ENCODE results near the gene HABP2. TPM values are rescaled to one million over a fixed set of nuclear protein-coding genes. Genes with fewer than 3 reads are reported as not detected.

HABP2 gene
- total RNA-seq, 1 donor from 2014 or later: 0.63 TPM

DNA sequence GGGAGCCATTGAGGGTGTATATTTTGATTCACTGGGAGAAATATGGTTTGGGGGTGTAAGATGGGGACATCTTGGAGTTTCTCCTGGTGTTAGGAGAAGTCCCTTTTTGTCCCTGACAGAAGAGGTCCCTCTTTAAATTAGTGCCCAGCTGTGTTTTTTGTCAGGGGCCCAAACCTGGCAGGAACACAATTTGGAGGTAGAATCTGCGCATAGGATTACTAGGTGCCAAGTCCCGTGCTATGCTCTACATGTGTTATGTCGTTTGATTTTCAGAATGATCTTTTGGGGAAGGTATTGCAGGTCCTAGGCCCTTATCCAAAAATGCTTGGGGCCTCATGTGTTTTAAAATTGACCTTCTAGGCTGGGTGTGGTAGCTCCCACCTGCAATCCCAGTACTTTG lies 36.8 kb upstream of the HABP2 start:
- TF ChIP-seq, protein P1, sequence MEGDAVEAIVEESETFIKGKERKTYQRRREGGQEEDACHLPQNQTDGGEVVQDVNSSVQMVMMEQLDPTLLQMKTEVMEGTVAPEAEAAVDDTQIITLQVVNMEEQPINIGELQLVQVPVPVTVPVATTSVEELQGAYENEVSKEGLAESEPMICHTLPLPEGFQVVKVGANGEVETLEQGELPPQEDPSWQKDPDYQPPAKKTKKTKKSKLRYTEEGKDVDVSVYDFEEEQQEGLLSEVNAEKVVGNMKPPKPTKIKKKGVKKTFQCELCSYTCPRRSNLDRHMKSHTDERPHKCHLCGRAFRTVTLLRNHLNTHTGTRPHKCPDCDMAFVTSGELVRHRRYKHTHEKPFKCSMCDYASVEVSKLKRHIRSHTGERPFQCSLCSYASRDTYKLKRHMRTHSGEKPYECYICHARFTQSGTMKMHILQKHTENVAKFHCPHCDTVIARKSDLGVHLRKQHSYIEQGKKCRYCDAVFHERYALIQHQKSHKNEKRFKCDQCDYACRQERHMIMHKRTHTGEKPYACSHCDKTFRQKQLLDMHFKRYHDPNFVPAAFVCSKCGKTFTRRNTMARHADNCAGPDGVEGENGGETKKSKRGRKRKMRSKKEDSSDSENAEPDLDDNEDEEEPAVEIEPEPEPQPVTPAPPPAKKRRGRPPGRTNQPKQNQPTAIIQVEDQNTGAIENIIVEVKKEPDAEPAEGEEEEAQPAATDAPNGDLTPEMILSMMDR (conservative IDR thresholded peaks at IDR 0.05; ENCODE audit: low read depth, low read length): no peak

DNA sequence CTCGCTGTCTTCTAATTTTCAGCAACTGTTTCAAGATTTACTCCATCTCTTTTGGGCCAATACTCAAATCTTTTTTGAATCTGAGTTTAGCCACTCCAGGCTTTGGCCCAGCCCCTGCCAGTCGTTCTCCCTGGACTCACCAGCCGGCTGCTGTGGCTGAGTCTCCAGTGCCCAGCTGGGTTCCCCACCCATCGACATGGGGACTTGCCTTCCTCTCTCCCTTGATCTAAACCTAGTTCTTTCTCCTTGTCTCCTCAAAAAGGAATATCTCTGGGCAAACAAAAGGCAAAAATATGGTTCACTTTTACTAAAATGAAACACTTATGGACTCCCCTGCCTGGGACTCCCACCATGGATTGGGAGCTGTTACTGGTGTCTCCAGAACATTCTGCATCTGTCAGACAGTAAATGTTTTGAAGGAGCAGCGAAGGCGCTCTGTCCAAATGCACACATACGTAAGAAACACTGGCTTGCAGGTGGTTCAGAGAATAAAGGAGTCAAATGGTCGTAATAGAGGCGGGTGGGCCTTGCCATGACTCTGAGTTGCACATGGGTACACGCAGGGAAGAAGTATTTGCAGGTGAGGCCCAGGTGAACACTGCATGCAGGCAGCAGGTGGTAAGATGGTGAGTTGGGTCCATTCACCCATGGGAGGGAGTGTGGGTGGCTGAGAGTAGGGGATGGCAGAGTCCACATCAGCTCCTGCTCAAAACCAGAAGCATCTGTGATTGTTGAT lies 35.5 kb upstream of the HABP2 start:
- TF ChIP-seq, protein P1 (conservative IDR thresholded peaks at IDR 0.05; ENCODE audit: low read depth, low read length): no peak
- H3K4me3 ChIP-seq (ENCODE audit: low read depth, low read length): no peak overlapping the region
- DNase-seq (ENCODE audit: low read depth): no peak

More for the DNA sequence above, 36.8 kb upstream of the HABP2 start:
- no peak for DNase-seq (ENCODE audit: low read depth)
- no peak overlapping the region for H3K4me3 ChIP-seq (ENCODE audit: low read depth, low read length)

DNA sequence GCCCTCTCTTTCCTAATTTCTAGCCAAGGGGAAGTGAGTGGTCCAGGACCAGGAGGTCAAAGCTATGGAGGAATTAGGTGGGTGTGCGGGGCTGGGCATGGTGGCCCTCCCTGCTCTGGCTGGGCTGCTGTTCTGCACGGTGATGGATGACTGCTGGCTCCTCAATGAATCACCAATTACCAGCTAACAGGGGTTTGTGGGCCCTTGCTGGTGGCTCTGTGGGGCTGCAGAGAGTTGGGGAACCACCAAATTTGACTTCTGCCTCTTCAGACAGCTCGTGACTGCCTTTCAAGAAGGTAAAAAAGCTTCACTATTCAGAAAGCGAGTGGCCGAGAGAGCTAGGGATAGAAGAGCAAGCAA lies 35.0 kb upstream of the HABP2 start:
- no peak overlapping the region for H3K4me3 ChIP-seq (ENCODE audit: low read depth, low read length)
- DNase-seq (ENCODE audit: low read depth): no peak
- TF ChIP-seq, protein P1 (conservative IDR thresholded peaks at IDR 0.05; ENCODE audit: low read depth, low read length): no peak

DNA sequence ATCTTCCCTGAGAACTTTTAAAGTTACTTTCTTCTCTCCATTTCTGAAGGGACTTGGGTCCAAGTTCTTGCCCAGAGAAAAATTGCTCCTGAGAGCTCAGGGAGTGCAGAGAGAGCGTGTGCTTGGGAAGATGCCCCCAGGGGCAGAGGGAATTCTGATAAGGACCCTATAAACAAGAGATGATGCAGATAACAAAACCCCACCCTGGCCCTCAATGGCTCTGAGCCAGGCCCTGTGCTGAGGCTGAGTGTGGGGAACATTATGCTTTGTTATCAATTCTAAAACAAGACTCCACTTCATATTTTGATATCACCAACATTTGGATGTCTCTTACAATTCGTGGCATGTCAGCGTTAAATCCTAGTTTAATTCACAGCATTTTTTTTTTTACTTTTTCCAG lies 34.4 kb upstream of the HABP2 start:
- TF ChIP-seq, protein P1 (conservative IDR thresholded peaks at IDR 0.05; ENCODE audit: low read depth, low read length): no peak
- no peak for DNase-seq (ENCODE audit: low read depth)
- no peak overlapping the region for H3K4me3 ChIP-seq (ENCODE audit: low read depth, low read length)

DNA sequence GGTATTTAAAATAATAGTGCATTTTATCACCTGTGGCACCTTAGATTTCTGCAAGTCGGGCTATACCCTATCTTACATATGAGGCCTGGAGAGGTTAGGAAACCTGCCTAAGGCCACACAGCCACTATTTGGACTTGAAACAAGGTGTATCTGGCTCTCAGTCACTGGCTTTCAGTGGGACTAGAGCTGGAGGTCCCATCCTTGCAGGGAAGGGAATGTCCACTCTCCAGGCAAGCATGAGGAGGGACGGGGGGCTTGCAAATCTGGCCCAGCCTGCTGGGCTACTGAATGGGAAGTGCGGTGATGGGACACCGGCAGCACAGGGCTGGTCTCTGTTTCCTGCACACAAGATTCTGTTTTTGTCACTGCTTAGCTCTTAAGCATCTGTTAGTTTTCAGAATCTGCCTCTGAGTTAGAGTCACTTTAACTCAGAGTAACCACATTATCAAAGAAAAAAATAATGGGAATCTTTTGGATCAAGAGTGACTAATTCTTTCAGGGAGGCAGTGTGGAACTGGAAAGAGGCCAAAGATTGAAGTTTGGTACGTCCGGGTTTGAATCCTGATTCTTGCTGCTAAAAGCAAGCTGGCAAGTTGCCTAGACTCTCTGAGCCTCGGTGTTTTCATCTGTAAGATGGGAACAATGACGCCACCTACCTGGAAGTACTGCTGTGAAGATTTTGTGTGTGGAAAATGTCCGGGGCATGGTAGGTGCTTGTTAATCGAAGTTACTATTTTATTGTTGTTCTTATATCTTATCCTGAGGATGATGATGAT lies 33.8 kb upstream of the HABP2 start:
- TF ChIP-seq, protein P1 (conservative IDR thresholded peaks at IDR 0.05; ENCODE audit: low read depth, low read length): no peak
- H3K4me3 ChIP-seq (ENCODE audit: low read depth, low read length): no peak overlapping the region
- no peak for DNase-seq (ENCODE audit: low read depth)

DNA sequence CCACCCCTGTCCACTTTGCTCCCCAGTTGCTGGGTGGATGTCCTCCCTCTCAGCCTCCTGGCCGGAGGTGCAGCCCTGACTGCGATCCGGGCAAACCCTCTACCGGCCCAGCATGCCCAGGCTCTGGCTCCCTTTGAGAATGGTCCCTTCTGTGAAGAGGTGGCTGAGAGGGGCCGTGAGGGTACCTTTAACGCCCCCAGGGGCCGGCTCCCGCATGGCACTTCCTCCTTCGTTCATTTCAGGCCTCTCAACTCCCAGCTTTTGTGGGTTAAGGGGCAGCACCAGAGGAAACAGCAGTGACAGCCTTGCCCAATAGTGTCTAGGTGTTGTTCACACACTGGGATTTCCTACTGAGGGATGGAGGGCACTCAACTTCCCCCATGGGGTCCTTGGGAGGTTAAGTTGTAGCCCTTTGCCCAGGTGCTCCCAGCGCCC lies 33.2 kb upstream of the HABP2 start:
- DNase-seq (ENCODE audit: low read depth): no peak
- TF ChIP-seq, protein P1 (conservative IDR thresholded peaks at IDR 0.05; ENCODE audit: low read depth, low read length): no peak

More for the DNA sequence above, 33.2 kb upstream of the HABP2 start:
- no peak overlapping the region for H3K4me3 ChIP-seq (ENCODE audit: low read depth, low read length)

Data from epithelial cell of proximal tubule (primary cell).